ACHN (cell line): ENCODE data around the gene MAGEA12.
"Not testable (repeated sequence)": the region's sequence is repeated elsewhere in the genome, so short reads cannot be mapped to it uniquely, and the experiment has no call there.

Experiments
- DNase-seq: peaks from one replicate; pipeline ENCODE4 v3.0.0-alpha.2; 2015
- in situ Hi-C: cut with HindIII; loops from 2 replicates; pipeline ENCODE4 v1.10.0; 2017; ENCODE audit warnings: low sequenced_read_pairs, low pct_ligation_motif_present, low pct_unique_long_range_greater_than_20kb

Gene MAGEA12

DNA sequence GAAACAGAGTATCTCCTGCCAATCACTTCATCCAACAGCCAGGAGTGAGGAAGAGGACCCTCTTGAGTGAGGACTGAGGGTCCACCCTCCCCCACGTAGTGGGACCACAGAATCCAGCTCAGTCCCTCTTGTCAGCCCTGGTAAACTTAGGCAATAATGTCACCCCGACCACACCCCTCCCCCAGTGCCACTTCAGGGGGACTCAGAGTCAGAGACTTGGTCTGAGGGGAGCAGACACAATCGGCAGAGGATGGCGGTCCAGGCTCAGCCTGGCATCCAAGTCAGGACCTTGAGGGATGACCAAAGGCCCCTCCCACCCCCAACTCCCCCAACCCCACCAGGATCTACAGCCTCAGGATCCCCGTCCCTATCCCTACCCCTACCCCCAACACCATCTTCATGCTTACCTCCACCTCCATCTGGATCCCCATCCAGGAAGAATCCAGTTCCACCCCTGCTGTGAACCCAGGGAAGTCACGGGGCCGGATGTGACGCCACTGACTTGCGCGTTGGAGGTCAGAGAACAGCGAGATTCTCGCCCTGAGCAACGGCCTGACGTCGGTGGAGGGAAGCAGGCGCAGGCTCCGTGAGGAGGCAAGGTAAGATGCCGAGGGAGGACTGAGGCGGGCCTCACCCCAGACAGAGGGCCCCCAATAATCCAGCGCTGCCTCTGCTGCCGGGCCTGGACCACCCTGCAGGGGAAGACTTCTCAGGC lies at the start of gene MAGEA12, which contains the start of gene CSAG1:
Gene MAGEA12 (plus strand): TSS at position 497 of the 715 bp plus-strand sequence. CDS start 2,405 bp downstream, outside the sequence.
Gene CSAG1 (minus strand): TSS at position 461 of the 715 bp plus-strand sequence. CDS start 1,261 bp downstream, outside the sequence.
- no peak for DNase-seq
- in situ Hi-C loops, result no loop called here

- DNase-seq, in situ Hi-C loops: not testable (repeated sequence)
Observed at GRCh38 chrX:152697952-152698931, 35.3 kb upstream of the MAGEA12 start, which contains the start of gene MAGEA3. MAGEA3 (plus strand) TSS chrX:152698794; CDS start chrX:152700833, 2,039 bp downstream.

- in situ Hi-C loops, result not testable (repeated sequence)
Observed at GRCh38 chrX:152700390-152700789, 33.2 kb upstream of the MAGEA12 start.

GRCh38 chrX:152706500-152706899 lies 27.1 kb upstream of the MAGEA12 start:
- DNase-seq, in situ Hi-C loops: not testable (repeated sequence)

More at GRCh38 chrX:152700390-152700789, 33.2 kb upstream of the MAGEA12 start:
- DNase-seq, result not testable (repeated sequence)

DNA sequence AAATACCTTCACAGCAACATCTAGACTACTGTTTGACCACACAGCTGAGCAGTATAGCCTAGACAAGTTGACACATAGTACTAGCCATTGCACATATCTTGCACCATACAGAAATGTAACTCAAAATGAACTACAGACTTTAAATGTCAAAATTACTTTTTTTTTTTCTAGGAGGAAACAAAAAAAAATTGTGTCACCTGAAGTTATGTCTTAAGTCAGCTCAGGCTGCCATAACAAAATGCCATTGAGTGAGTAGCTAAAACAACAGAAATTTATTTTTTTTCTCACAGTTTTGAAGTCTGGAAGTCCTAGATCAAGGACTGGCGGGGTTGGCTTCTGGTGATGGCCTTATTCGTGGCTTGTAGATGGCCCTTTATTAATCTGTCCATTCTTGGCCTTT lies 24.4 kb upstream of the MAGEA12 start, which contains the start of gene CSAG2:
Gene CSAG2 (minus strand): TSS at position 101 of the 400 bp plus-strand sequence. CDS start 161 bp downstream, outside the sequence.
- DNase-seq, in situ Hi-C loops: not testable (repeated sequence)

GRCh38 chrX:152713195-152713594 lies 20.4 kb upstream of the MAGEA12 start:
- in situ Hi-C loops, DNase-seq: not testable (repeated sequence)

- in situ Hi-C loops, DNase-seq: not testable (repeated sequence)
Observed at GRCh38 chrX:152713815-152714787, 19.5 kb upstream of the MAGEA12 start, which contains the start of gene MAGEA2B. MAGEA2B (plus strand) TSS chrX:152714628; CDS start chrX:152717107, 2,479 bp downstream.

- in situ Hi-C loops, result no loop called here
- DNase-seq, result no peak
Observed at GRCh38 chrX:152725409-152725808, 8.1 kb upstream of the MAGEA12 start.

GRCh38 chrX:152734143-152734858 lies 744 bp downstream of the MAGEA12 start:
- in situ Hi-C loops, DNase-seq: not testable (repeated sequence)

DNA sequence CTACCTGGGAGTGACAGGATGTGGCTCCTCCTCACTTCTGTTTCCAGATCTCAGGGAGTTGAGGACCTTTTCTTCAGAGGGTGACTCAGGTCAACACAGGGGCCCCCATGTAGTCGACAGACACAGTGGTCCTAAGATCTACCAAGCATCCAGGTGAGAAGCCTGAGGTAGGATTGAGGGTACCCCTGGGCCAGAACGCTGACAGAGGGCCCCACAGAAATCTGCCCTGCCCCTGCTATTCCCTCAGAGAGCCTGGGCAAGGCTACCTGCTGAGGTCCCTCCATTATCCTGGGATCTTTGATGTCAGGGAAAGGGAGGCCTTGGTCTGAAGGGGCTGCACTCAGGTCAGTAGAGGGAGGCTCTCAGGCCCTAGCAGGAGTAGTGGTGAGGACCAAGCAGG lies 1.5 kb downstream of the MAGEA12 start:
- in situ Hi-C loops, result no loop called here
- no peak for DNase-seq

- in situ Hi-C loops, result no loop called here
- no peak for DNase-seq
Observed at GRCh38 chrX:152735860-152736511, 2.4 kb downstream of the MAGEA12 start.

GRCh38 chrX:152736528-152736927 lies 3.0 kb downstream of the MAGEA12 start:
- DNase-seq, in situ Hi-C loops: not testable (repeated sequence)

GRCh38 chrX:152738560-152738959 lies 5.0 kb downstream of the MAGEA12 start:
- in situ Hi-C loops, result no loop called here
- no peak for DNase-seq

- in situ Hi-C loops, DNase-seq: not testable (repeated sequence)
Observed at GRCh38 chrX:152753686-152754650, 20.4 kb downstream of the MAGEA12 start, which contains the start of gene MAGEA2. MAGEA2 (minus strand) TSS chrX:152753842; CDS start chrX:152751363, 2,479 bp downstream.

DNA sequence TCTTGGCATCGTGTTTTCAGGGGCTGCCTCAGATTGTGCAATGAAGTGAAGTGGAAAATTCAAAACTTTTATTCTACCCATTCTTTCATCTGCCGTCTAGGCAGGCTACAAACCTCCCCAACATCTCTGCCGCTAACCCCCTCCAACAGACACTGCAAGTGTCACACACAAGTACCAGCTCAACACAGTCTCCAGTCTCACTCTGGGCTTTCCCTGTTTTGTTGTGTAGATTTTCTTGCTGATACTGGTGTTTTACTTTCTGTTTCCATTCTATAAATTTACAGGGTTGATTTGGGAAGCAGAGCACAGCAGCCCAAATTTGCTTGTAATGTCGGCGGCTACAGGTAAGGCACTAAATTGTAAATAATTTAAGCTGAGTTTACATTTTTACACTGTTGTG lies 21.3 kb downstream of the MAGEA12 start:
- in situ Hi-C loops, DNase-seq: not testable (repeated sequence)
